Midbrain (tissue), 1 donor: ENCODE results near the gene PPP1R1A.

Experiments used
- DNase-seq: peaks from one replicate; lab custom pipeline; 2025; lab: John Stamatoyannopoulos, UW

The PPP1R1A gene

DNA sequence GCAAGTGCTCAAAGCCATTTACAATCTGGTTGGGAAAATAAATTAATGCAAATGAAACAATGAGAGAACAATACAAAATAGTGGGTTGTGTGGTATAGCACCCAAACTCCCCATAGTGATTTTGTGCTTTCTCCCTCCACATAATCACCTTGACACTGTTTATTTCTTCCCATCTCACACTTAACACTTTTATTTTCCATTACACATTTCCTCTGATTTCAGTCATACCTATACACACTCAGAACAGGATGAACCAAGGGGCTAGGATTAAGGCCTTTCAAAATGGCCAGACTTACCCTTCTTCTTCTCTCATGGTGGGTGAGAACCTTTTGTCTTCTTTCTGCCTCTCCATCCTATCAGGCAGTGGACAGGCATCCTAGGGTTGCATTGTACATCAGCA, 53.0 kb downstream of the PPP1R1A start:
- no peak for DNase-seq

DNA sequence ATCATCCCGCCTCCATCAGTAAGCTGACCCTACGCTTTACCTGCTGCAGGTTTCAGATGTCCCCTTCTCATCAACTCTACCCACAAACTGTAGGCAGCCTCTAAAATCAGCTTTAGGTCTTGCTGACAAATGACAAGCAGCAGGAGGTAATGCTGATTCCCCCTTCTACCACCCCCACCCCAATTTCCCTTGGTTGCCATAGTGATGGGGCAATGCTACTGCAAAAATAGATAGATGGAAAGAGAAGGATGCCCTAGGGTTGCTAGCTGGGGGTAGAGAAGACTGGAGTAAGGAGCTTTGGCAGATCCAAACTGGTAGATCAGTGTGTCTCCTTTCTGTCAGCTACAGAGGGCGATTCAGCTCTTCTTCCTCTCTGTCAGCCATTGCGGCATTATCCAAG, 58.9 kb downstream of the PPP1R1A start:
- no peak for DNase-seq
